PC-9 (cell line): Measurements from ENCODE around the gene RTP5.

Experiments
- CTCF ChIP-seq: fragments of 200-600 bp; sonication (generic); conservative IDR thresholded peaks from 2 replicates; pipeline ENCODE4 v1.6.1; 2017; ENCODE audit warnings: mixed run types, antibody characterized with exemption, mild to moderate bottlenecking, moderate library complexity
- EZH2 ChIP-seq: fragments of 200-600 bp; sonication (generic); IDR thresholded peaks from 2 replicates; pipeline ENCODE4 v1.8.0; 2017; ENCODE audit warnings: antibody characterized with exemption, low read depth

- TF ChIP-seq CTCF (no peak), EZH2 (no peak)
These were observed 23.7 kb downstream of the RTP5 start for GRCh38 chr2:241893265-241893664.
